Measurements from ENCODE around the gene SLCO2B1. TPM values are rescaled to one million over a fixed set of nuclear protein-coding genes. Genes with fewer than 3 reads are reported as not detected.

SLCO2B1 gene
- total RNA-seq, 1 donor from 2014 or later = 3.5 TPM

GRCh38 chr11:75186999-75187398 is 36.1 kb downstream of the SLCO2B1 start:
- peaks cover 53% of the 10 kb centered on the region for H3K4me1 Mint-ChIP-seq (ENCODE audit: unreplicated experiment)
- no peak overlapping the region for H3K4me3 Mint-ChIP-seq (ENCODE audit: unreplicated experiment)
- no peak overlapping the region for H3K27ac Mint-ChIP-seq (ENCODE audit: unreplicated experiment)
- no peak for TF ChIP-seq CTCF (IDR thresholded peaks at IDR 0.05; ENCODE audit: unreplicated experiment)
- H3K9me3 Mint-ChIP-seq (ENCODE audit: unreplicated experiment) = no peaks in the 10 kb centered on the region
- peaks cover 5% of the 10 kb centered on the region for H3K36me3 Mint-ChIP-seq (ENCODE audit: low read depth, unreplicated experiment)
- peaks cover 8% of the 10 kb centered on the region for H3K27me3 Mint-ChIP-seq (ENCODE audit: unreplicated experiment)
- DNase-seq (ENCODE audit: low spot score) = no peak

DNA sequence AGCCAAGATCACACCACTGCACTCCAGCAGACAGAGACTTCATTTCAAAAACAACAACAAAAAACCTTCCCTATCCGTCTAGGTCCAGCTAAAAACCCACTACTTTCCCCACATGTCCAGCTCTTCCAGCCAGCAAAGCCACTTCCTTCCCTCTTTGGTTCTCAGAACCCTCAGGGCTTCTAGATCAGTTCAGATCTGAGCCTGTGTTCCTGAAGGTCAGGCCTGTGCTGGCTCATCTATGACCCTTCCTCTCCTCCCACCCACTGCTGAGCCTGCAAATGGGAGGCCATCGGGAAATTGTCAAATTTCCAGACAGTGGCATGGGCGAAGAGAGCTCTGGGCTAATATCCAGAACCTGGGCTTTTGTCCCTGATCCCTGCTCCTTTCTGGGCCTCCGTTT is 37.8 kb downstream of the SLCO2B1 start:
- peaks cover 49% of the 10 kb centered on the region for H3K4me1 Mint-ChIP-seq (ENCODE audit: unreplicated experiment)
- no peak for DNase-seq (ENCODE audit: low spot score)
- no peaks in the 10 kb centered on the region for H3K9me3 Mint-ChIP-seq (ENCODE audit: unreplicated experiment)
- H3K4me3 Mint-ChIP-seq (ENCODE audit: unreplicated experiment) = no peak overlapping the region
- TF ChIP-seq CTCF (IDR thresholded peaks at IDR 0.05; ENCODE audit: unreplicated experiment) = no peak
- no peak overlapping the region for H3K27ac Mint-ChIP-seq (ENCODE audit: unreplicated experiment)
- H3K36me3 Mint-ChIP-seq (ENCODE audit: low read depth, unreplicated experiment) = peaks cover 5% of the 10 kb centered on the region
- peaks cover 14% of the 10 kb centered on the region for H3K27me3 Mint-ChIP-seq (ENCODE audit: unreplicated experiment)

DNA sequence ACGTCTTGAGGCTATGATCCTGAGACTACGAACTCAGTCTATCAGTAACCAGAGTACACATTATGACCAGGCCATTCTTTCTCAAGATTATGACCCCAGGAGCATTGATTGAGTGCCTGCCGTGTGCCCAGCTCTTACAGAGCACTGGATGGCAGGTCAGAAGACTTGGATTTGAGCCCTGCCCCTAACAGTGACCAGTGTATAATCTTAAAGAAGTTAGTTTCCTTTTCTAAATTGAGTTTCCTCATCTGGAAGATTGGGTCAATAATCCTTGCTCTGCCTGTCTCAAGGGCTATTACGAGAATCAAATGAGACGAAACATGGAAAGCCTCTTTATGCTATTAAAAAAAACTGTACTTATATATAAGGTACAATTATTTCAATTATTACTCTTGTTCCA is 38.2 kb downstream of the SLCO2B1 start:
- no peak overlapping the region for H3K4me3 Mint-ChIP-seq (ENCODE audit: unreplicated experiment)
- peaks cover 14% of the 10 kb centered on the region for H3K27me3 Mint-ChIP-seq (ENCODE audit: unreplicated experiment)
- peaks cover 46% of the 10 kb centered on the region for H3K4me1 Mint-ChIP-seq (ENCODE audit: unreplicated experiment)
- TF ChIP-seq CTCF (IDR thresholded peaks at IDR 0.05; ENCODE audit: unreplicated experiment) = no peak
- H3K27ac Mint-ChIP-seq (ENCODE audit: unreplicated experiment) = no peak overlapping the region
- no peak for DNase-seq (ENCODE audit: low spot score)
- no peaks in the 10 kb centered on the region for H3K9me3 Mint-ChIP-seq (ENCODE audit: unreplicated experiment)
- peaks cover 5% of the 10 kb centered on the region for H3K36me3 Mint-ChIP-seq (ENCODE audit: low read depth, unreplicated experiment)

DNA sequence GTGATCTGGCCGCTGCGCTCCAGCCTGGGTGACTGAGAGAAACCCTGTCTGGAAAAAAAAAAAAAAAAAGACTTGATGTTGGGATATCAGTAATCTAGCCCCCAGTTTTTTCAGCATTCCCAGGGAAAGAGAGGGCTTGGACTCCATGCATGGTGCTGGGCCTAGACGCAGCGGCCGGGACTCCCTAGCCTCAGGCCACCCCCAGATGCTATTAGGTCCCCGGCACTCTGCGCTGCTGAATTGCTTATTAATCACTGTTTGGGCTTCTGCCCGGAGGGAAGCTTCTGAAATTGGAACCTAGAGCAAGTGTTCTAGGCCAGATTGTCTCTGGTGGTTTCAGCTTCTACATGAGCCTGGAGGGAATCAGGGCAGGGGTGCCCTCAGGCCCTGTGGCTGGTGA is 39.0 kb downstream of the SLCO2B1 start:
- Mint-ChIP-seq H3K9me3 (ENCODE audit: unreplicated experiment) (no peaks in the 10 kb centered on the region), H3K27ac (ENCODE audit: unreplicated experiment) (no peak overlapping the region), H3K27me3 (ENCODE audit: unreplicated experiment) (peaks cover 15% of the 10 kb centered on the region), H3K4me1 (ENCODE audit: unreplicated experiment) (peaks cover 41% of the 10 kb centered on the region), H3K36me3 (ENCODE audit: low read depth, unreplicated experiment) (peaks cover 5% of the 10 kb centered on the region), H3K4me3 (ENCODE audit: unreplicated experiment) (no peak overlapping the region)
- no peak for DNase-seq (ENCODE audit: low spot score)
- TF ChIP-seq CTCF (IDR thresholded peaks at IDR 0.05; ENCODE audit: unreplicated experiment) = no peak

DNA sequence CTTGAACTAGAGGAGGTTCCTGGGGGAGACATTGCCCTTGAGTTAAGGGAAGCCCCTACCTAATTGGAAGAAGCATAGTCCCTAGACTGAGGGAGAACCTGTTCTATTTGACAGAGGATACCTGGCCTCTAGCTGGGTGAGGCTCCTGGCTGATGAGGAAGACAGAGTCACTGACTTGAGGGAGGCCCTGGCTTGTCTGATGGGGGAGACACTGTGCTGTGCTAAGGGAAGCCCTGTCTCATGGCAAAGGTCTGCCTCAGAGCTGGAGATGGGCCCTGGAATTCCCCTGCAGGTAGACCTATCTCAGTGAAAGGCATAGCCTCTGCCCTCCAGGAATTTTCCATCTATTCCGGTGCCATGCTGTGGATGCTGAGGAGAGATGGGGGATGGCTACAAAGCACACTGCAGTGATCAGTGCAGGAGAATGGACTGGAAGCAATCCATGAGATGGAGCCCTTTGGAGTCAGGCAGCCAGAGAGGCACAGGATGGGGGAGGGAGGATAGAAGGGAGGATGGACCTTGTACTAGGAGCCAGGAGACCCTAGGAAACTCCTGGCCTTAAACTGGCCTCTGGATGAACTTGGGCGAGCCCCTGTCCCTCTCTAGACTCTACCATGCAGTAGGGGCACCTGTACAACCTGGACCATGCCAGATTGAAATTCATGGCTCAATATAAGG is 39.9 kb downstream of the SLCO2B1 start:
- no peak for TF ChIP-seq CTCF (IDR thresholded peaks at IDR 0.05; ENCODE audit: unreplicated experiment)

More for the DNA sequence above, 39.9 kb downstream of the SLCO2B1 start:
- peaks cover 12% of the 10 kb centered on the region for H3K27me3 Mint-ChIP-seq (ENCODE audit: unreplicated experiment)
- no peak overlapping the region for H3K4me3 Mint-ChIP-seq (ENCODE audit: unreplicated experiment)
- peak overlapping the region; percentile 72 for H3K27ac Mint-ChIP-seq (ENCODE audit: unreplicated experiment)
- DNase-seq (ENCODE audit: low spot score) = no peak
- H3K4me1 Mint-ChIP-seq (ENCODE audit: unreplicated experiment) = peaks cover 44% of the 10 kb centered on the region
- no peaks in the 10 kb centered on the region for H3K9me3 Mint-ChIP-seq (ENCODE audit: unreplicated experiment)
- peaks cover 5% of the 10 kb centered on the region for H3K36me3 Mint-ChIP-seq (ENCODE audit: low read depth, unreplicated experiment)
